GM18909 (cell line): ENCODE results near the gene MEIG1.
"Not testable (repeated sequence)": the region's sequence is repeated elsewhere in the genome, so short reads cannot be mapped to it uniquely, and the experiment has no call there.

ENCODE experiments used
- ATAC-seq: cut with Tn5 transposase; IDR thresholded peaks from one replicate; pipeline ENCODE4 v1.9.1; 2021; ENCODE audit warnings: mild to moderate bottlenecking; ENCODE audit not compliant: unreplicated experiment, poor library complexity

MEIG1 gene, protein sequence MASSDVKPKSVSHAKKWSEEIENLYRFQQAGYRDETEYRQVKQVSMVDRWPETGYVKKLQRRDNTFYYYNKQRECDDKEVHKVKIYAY

GRCh38 chr10:14959221-14960057 lies at the start of gene MEIG1:
MEIG1 (plus strand) TSS chr10:14959388; CDS start chr10:14966469, 7,081 bp downstream.
- ATAC-seq: peak; percentile 81

DNA sequence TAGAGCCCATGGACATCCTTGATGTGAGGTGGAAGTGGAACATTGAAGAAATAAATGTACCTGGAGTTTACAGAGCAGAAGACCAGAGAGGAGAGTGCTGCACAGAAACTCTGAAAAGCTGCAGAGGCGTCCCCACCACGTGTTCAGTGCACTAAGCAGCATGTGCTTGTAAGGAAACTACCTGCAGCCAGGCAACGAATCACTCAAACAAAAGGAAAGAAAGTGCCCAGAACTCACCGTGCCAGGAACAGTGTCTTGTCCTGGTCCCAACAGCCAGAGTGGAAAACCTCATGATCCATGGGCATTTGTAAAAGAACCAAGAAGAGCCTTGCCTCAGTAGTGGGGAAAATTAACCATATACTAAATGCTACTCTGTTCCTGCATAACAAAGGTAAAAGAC lies 48.2 kb upstream of the MEIG1 start:
- no peak for ATAC-seq

DNA sequence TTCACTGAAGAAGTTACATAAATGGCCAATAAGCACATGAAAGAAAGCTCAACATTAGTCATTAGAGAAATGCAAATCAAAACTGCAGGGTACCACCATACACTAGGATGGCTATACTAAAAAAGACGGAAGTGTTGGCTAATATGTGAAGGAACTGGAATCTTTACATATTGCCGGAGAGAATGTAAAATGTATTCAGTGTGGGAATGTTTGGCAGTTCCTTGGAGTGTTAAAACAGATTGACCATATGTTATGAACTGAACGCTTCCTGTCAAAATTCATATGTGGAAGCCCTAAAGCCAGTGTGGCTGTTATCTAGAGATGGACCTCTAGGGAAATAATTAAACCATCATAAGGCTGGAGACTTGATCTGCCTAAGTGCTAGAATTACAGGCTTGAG lies 47.4 kb upstream of the MEIG1 start:
- no peak for ATAC-seq

GRCh38 chr10:14916600-14916999 lies 42.6 kb upstream of the MEIG1 start:
- ATAC-seq: no peak

GRCh38 chr10:14917827-14918226 lies 41.4 kb upstream of the MEIG1 start:
- no peak for ATAC-seq

DNA sequence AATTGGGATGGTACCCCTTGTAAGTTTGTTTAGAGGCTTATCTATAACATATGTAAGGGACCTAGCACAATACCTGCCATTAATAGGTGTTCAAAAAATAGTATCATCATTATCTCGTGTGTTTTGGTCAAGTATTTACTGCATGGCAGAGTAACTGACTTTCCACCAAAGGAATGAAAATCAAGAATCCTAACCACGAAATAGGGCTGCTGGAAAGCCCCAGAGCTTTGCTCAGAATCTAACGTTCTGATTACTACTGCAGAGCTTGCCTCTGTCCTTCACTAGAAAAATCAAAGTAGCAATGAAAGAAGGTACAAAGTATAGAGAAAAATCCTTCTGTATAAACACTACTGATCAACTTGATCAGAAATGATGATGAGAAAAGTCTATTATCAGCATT lies 40.2 kb upstream of the MEIG1 start:
- no peak for ATAC-seq

DNA sequence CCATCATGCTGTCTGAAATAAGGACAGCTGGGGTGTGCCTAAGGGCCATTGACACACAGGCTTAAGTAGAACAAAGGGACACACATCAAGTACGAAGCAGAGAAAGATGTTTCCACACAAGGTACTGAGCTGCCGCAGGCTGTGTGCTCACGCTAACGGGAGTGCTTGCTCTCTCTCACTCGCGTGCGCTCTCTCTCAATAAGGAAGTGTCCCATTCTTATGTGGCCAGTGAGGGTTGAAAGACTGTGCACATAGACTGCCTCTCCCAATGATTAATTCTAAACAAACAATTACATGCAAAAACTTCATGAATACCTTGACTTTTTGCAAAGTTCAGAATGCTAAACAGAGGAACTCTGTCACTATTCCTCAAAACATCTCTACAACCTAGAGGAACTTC lies 35.2 kb upstream of the MEIG1 start:
- no peak for ATAC-seq

DNA sequence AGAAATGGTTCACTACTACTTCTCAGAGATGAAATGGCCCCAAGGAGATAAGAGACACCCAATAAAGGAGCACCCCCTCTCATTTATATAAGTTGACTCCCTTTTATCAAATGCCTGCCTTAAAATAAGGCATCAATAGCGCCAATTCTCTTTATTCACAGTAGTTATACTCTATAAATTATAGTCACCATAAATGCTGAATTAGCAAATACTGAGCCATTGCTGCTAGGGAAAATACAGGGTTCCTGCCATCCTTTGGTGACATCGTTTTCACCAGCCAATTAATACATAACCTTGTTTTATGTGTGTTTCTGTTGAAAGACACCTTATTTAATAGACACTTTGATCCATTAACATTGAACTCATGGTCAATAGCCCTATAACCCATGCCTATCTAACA lies 33.9 kb upstream of the MEIG1 start:
- no peak for ATAC-seq

DNA sequence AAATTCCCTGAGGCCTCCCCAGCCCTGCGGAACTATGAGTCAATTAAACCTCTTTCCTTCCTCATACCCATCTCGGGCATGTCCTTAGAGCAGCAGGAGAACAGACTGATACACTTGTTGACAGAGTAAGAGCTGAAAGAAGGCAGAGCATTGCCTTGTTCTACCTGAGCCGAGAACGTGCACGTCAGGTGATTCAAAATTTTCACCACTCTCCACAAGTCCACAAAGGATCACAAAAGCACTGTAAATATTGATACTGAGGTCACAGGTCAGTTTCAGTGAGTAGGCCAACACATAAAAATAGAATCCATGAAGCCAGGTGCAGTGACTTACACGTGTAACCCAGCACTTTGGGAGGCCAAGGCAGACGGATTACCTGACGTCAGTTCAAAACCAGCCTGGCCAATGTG lies 33.1 kb upstream of the MEIG1 start:
- ATAC-seq: no peak

- peak; percentile 99 for ATAC-seq
Observed at GRCh38 chr10:14926722-14927416, 32.3 kb upstream of the MEIG1 start.

DNA sequence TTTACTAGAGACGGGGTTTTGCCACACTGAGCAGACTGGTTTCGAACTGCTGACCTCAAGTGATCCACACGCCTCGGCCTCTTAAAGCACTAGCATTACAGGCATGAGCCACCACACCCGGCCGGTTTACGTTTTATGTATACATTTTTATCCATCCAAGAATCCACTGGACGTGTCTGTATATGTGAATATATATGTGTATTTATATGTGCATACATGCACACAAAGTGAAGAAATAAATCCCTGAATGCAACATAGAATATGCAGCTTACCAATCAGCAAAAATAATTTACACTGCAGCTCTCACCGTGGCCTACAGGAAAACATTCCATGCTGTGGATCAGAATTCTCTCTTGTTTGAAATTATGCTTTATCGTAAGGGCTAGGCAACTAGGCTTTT lies 28.6 kb upstream of the MEIG1 start:
- ATAC-seq: no peak

GRCh38 chr10:14936584-14936983 lies 22.6 kb upstream of the MEIG1 start:
- ATAC-seq: no peak

DNA sequence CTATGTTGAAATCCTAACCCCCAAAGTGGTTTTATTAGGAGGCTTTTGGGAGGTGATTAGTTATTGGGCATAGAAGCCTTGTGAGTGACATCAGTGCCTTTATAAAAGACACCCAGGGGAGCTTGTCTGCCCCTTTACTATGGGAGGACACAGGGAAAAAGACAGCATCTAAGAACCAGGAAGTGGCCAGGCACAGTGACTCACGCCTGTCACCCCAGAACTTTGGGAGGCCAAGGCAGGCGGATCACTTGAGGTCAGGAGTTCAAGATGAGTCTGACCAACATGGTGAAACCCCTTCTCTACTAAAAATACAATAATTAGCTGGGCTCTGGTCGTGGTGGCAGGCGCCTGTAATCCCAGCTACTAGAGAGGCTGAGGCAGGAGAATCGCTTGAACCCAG lies 20.2 kb upstream of the MEIG1 start:
- not testable (repeated sequence) for ATAC-seq

DNA sequence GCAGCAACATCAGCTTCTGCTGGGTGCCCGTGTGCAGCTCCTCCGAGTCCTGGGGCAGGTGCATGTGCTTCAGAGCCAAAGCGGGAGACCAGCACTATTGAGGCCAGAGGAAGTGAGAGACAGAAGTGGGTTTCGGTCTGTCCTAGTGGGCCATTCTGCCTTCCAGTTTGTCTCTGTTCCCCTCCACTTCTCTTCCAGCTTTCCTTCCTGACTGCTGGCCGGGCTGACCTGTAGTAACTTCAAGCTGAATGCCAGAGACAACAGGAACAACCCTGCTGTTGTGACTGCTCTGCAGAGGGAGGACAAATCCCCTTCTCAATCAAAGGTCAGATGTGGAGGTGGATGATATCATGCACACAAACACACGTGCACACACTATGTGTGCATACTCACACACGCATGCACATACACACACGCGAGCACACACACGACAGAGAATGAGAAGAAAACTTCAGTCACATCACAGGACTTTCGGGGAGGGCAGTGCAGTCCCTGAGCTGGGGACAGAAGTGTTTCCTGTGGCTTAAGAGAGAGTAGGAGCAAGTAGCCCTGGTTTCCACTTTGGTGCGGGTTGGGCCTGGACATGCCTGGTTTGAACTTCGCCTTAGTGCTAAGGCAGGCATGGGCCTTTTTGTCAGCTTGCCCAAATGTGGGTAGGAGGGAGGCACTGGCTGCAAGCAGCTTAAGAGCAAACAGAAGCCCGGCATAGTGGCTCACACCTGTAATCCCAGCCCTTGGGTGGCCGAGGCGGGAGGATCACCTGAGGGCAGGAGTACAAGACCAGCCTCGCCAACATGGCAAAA lies 16.8 kb upstream of the MEIG1 start:
- peak; percentile 90 for ATAC-seq

GRCh38 chr10:14942950-14943338 lies 16.2 kb upstream of the MEIG1 start:
- ATAC-seq: not testable (repeated sequence)

GRCh38 chr10:14945108-14945507 lies 14.1 kb upstream of the MEIG1 start:
- no peak for ATAC-seq

DNA sequence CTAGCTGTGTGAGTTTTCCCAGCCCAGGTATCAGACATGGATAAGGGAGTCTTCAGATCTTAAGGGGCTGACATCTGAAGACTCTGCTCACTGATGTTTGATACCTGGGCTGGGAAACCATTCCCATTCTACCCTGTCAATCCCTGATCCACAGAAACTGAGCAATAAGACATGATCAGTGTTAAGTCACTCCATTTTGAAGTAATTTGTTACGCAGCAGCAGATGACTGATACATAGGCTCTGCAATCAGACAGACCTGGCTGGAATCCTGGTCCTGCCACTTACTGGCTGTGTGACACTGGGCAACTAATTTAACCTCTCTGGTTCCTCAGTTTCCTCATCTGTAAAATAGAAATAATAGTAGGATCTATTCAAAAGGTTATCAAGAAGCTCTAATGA lies 11.9 kb upstream of the MEIG1 start:
- ATAC-seq: no peak

DNA sequence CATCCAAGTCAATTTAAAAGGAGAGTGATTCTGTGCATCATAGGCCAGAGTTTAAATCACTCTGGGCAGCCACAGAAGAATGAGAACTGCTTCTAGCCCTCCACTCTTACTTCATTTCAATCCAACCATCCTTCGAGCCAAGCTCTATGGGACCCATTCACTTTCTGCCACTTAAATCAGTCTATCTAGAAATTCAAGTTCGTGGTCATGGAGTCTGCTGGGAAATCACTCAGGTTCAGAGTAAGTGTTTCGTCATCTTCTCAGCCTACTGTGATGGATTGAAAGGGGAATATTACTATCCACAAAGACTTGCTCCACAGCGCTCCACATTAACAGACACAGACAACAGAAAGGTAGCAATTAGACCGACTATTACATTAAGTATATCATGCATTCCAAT lies 9.9 kb upstream of the MEIG1 start:
- no peak for ATAC-seq

DNA sequence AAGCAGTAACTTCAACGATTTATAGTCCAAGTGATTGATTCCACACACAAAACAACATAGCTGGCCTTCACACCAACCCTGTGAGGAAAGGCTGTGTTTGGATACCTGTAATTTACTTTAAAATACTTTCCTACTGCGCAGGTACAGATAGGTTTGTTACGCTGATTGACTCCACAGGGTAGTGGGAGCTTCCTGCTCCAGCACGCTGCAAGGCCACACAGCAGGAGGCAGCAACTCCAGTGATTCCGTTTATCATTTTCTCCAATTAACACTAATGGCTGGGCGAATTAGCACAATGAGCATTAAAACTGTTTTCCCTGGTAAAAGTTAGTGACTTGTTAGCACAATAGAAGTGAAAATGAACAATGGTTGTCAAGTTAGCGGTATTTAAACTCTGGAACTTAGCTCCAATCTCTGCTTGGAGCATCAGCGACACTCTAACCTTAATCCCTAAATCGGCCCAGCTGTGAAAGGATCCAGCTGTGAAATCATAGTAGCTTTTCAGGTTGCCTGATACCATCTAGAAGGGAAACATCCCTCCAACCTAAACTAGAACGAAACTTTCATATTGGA lies 6.3 kb upstream of the MEIG1 start:
- no peak for ATAC-seq

GRCh38 chr10:14953424-14954000 lies 5.7 kb upstream of the MEIG1 start:
- ATAC-seq: peak; percentile 47
